OCI-LY1 (cell line): ENCODE results near the gene DNAH17.

Source experiments
- H2AFZ ChIP-seq: fragments of 200-600 bp; sonication (generic), shearing (Covaris generic); 2 replicates; pipeline ENCODE4 v1.6.0; 2014; ENCODE audit warnings: antibody characterized with exemption, mild to moderate bottlenecking, low read length
- H3F3A ChIP-seq: fragments of 200-600 bp; sonication (generic), shearing (Covaris generic); 2 replicates; pipeline ENCODE4 v1.6.0; 2014; ENCODE audit warnings: mild to moderate bottlenecking, antibody characterized with exemption, low read length, moderate library complexity; ENCODE audit not compliant: insufficient read depth
- H3K27ac ChIP-seq: fragments of 200-600 bp; sonication (generic); 2 replicates; pipeline ENCODE4 v1.5.1; 2014; ENCODE audit warnings: low read length, mixed run types, mild to moderate bottlenecking, low read depth; ENCODE audit not compliant: poor library complexity, severe bottlenecking
- H3K27me3 ChIP-seq: fragments of 200-600 bp; sonication (generic); 2 replicates; pipeline ENCODE4 v1.6.0; 2014; ENCODE audit warnings: antibody characterized with exemption, mild to moderate bottlenecking, low read length, moderate library complexity; ENCODE audit not compliant: insufficient read depth
- H3K36me3 ChIP-seq: fragments of 200-600 bp; sonication (generic); 2 replicates; pipeline ENCODE4 v1.6.1; 2014; ENCODE audit warnings: mild to moderate bottlenecking, antibody characterized with exemption, low read length, moderate library complexity, mixed read lengths; ENCODE audit not compliant: insufficient read depth
- H3K4me1 ChIP-seq: fragments of 200-600 bp; sonication (generic); 2 replicates; pipeline ENCODE4 v1.5.1; 2014; ENCODE audit warnings: mild to moderate bottlenecking, low read length, moderate library complexity; ENCODE audit not compliant: insufficient read depth, severe bottlenecking
- H3K4me2 ChIP-seq: fragments of 200-600 bp; sonication (generic), shearing (Covaris generic); 2 replicates; pipeline ENCODE4 v1.6.1; 2014; ENCODE audit warnings: low read length
- H3K4me3 ChIP-seq: fragments of 200-600 bp; sonication (generic); 2 replicates; pipeline ENCODE4 v1.5.1; 2014; ENCODE audit warnings: low read length, low read depth, mild to moderate bottlenecking, mixed read lengths; ENCODE audit not compliant: poor library complexity, severe bottlenecking
- H3K79me2 ChIP-seq: fragments of 200-600 bp; shearing (Covaris generic); 2 replicates; pipeline ENCODE4 v1.6.1; 2016; ENCODE audit warnings: mixed run types, low read length, mixed read lengths; ENCODE audit not compliant: insufficient read depth
- H3K9ac ChIP-seq: fragments of 200-600 bp; sonication (generic), shearing (Covaris generic); 2 replicates; pipeline ENCODE4 v1.6.1; 2014; ENCODE audit warnings: mild to moderate bottlenecking, low read length, mixed read lengths
- H3K9me2 ChIP-seq: fragments of 200-600 bp; sonication (generic), shearing (Covaris generic); 2 replicates; pipeline ENCODE4 v1.6.1; 2014; ENCODE audit warnings: low read depth, mild to moderate bottlenecking, low read length, mixed read lengths
- H3K9me3 ChIP-seq: fragments of 200-600 bp; shearing (Covaris generic); 2 replicates; pipeline ENCODE4 v1.6.1; 2014; ENCODE audit warnings: low read length, mixed read lengths
- H4K20me1 ChIP-seq: fragments of 200-600 bp; sonication (generic), shearing (Covaris generic); 2 replicates; pipeline ENCODE4 v1.6.0; 2016; ENCODE audit warnings: mild to moderate bottlenecking, low read length; ENCODE audit not compliant: insufficient read depth
- EZH2 ChIP-seq: fragments of 200-600 bp; sonication (generic), shearing (Covaris generic); IDR thresholded peaks from 2 replicates; pipeline ENCODE4 v1.8.0; 2017; ENCODE audit warnings: borderline replicate concordance, mixed run types, mild to moderate bottlenecking, antibody characterized with exemption, low read length, moderate library complexity, mixed read lengths
- TF ChIP-seq, protein P1 (sequence below): fragments of 200-600 bp; sonication (generic), shearing (Covaris generic); IDR thresholded peaks from 2 replicates; pipeline ENCODE4 v1.5.1; 2017; ENCODE audit warnings: mild to moderate bottlenecking, antibody characterized with exemption, low read length, moderate library complexity, mixed read lengths

Gene DNAH17

DNA sequence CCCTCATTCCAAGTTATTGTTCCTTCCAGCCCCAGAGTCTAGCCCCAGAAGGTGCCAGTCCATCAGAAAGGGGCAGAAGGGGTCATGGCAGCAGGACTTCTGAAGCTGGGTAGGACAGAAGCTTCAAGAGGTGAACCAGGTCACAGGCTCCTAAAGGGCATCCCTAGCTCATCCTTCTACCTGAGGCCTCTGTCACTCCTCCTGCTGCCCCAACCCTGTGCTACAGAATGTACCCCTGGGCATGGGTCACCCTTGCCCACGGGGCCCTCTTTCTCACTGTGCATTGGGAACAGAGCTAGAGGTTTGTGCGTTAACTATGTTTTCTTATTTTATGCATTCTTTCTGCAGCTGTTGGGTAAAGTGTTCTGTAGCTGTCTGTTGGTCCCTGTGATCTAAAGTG lies 46.5 kb downstream of the DNAH17 start:
- H3K9me2 ChIP-seq, result no peaks in the 10 kb centered on the region
- H3K27ac ChIP-seq, result no peak overlapping the region
- H3K27me3 ChIP-seq, result no peaks in the 10 kb centered on the region; the same call in 1 of the 2 replicates
- H2AFZ ChIP-seq, result no peak overlapping the region
- H3K4me2 ChIP-seq, result no peak overlapping the region
- no peaks in the 10 kb centered on the region for H3K36me3 ChIP-seq
- no peak overlapping the region for H3K4me3 ChIP-seq
- no peak overlapping the region for H3K9ac ChIP-seq
- no peaks in the 10 kb centered on the region for H3K79me2 ChIP-seq
- TF ChIP-seq, protein P1, sequence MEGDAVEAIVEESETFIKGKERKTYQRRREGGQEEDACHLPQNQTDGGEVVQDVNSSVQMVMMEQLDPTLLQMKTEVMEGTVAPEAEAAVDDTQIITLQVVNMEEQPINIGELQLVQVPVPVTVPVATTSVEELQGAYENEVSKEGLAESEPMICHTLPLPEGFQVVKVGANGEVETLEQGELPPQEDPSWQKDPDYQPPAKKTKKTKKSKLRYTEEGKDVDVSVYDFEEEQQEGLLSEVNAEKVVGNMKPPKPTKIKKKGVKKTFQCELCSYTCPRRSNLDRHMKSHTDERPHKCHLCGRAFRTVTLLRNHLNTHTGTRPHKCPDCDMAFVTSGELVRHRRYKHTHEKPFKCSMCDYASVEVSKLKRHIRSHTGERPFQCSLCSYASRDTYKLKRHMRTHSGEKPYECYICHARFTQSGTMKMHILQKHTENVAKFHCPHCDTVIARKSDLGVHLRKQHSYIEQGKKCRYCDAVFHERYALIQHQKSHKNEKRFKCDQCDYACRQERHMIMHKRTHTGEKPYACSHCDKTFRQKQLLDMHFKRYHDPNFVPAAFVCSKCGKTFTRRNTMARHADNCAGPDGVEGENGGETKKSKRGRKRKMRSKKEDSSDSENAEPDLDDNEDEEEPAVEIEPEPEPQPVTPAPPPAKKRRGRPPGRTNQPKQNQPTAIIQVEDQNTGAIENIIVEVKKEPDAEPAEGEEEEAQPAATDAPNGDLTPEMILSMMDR, result no peak
- no peak for TF ChIP-seq EZH2
- H3K4me1 ChIP-seq, result no peaks in the 10 kb centered on the region
- H3K9me3 ChIP-seq, result no peaks in the 10 kb centered on the region
- H3F3A ChIP-seq, result no peaks in the 10 kb centered on the region
- H4K20me1 ChIP-seq, result no peaks in the 10 kb centered on the region

DNA sequence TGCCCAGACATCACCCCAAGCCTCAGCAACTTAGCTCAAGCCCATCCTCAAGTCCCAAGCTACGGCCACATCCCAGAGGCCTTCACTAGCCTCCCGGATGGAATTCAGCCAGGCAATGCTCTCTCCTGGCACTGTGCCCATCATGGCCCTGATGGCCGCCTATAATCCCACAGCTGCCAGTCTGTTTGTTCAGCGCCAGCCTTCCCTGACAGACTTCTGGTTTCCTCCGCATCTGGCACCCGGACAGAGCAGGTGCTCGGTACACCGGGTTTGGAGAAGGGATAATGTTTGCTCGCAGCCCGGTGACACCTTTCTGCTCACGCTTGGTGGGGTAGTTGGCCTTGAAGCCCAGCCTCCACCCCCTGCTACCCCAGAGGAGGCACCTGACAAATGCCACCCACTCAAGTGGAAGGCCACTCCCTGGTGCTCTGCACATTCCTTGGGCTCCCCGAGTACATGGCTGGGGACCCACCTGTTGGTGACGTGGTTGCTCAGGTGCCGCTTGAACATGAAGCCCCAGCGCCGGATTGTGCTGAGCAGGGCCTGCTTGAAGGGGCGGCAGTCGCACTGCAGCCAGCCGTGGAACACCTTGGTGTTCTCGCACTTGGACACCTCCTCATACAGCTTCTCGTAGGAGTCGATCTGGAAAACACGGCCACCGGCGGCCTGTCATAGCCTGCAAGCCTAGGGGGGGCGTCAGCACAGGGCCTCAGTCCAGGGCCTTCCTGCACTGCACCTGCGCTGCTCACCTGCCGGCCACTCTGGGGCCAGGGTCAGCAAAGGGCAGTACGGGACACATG lies 47.1 kb downstream of the DNAH17 start:
- H3K9me3 ChIP-seq, result no peaks in the 10 kb centered on the region
- no peaks in the 10 kb centered on the region for H4K20me1 ChIP-seq
- no peaks in the 10 kb centered on the region for H3K79me2 ChIP-seq
- no peaks in the 10 kb centered on the region for H3K4me1 ChIP-seq
- no peak overlapping the region for H3K4me2 ChIP-seq
- H2AFZ ChIP-seq, result no peak overlapping the region
- no peak overlapping the region for H3K9ac ChIP-seq
- H3K27ac ChIP-seq, result no peak overlapping the region
- H3K36me3 ChIP-seq, result no peaks in the 10 kb centered on the region
- TF ChIP-seq EZH2, result no peak
- TF ChIP-seq, protein P1, result no peak
- H3K27me3 ChIP-seq, result no peaks in the 10 kb centered on the region; the same call in 1 of the 2 replicates
- no peak overlapping the region for H3K4me3 ChIP-seq
- no peaks in the 10 kb centered on the region for H3F3A ChIP-seq
- no peaks in the 10 kb centered on the region for H3K9me2 ChIP-seq

GRCh38 chr17:78529251-78529650 lies 47.9 kb downstream of the DNAH17 start:
- H3K9ac ChIP-seq, result no peak overlapping the region
- H3K4me3 ChIP-seq, result no peak overlapping the region
- H3K27me3 ChIP-seq, result no peaks in the 10 kb centered on the region; the same call in 1 of the 2 replicates
- H3F3A ChIP-seq, result no peaks in the 10 kb centered on the region
- TF ChIP-seq, protein P1, result no peak
- TF ChIP-seq EZH2, result no peak
- no peak overlapping the region for H3K27ac ChIP-seq
- H3K36me3 ChIP-seq, result no peaks in the 10 kb centered on the region
- H3K4me1 ChIP-seq, result no peaks in the 10 kb centered on the region
- H3K79me2 ChIP-seq, result no peaks in the 10 kb centered on the region
- no peaks in the 10 kb centered on the region for H3K9me2 ChIP-seq
- no peak overlapping the region for H3K4me2 ChIP-seq
- H4K20me1 ChIP-seq, result no peaks in the 10 kb centered on the region
- no peak overlapping the region for H2AFZ ChIP-seq
- H3K9me3 ChIP-seq, result no peaks in the 10 kb centered on the region
